ENCODE results near the gene SIPA1.
"Not testable (repeated sequence)": the region's sequence is repeated elsewhere in the genome, so short reads cannot be mapped to it uniquely, and the experiment has no call there.

SIPA1 gene

GRCh38 chr11:65634109-65634436, 3.8 kb upstream of the SIPA1 start:
- no peak overlapping the region for H3K4me3 ChIP-seq (replicated peaks in 1 of 2; ENCODE audit: low read depth in 2 of 2, low read length in 2 of 2)
- no peak for DNase-seq (ENCODE audit: low read depth in 2 of 2)
- no peak for TF ChIP-seq CTCF (IDR thresholded peaks at IDR 0.05; ENCODE audit: low read depth, low read length)

GRCh38 chr11:65634440-65634839, 3.5 kb upstream of the SIPA1 start:
- no peak overlapping the region for H3K4me3 ChIP-seq (replicated peaks in 1 of 2; ENCODE audit: low read depth in 2 of 2, low read length in 2 of 2)
- DNase-seq (ENCODE audit: low read depth in 2 of 2), result no peak
- TF ChIP-seq CTCF (IDR thresholded peaks at IDR 0.05; ENCODE audit: low read depth, low read length), result no peak

DNA sequence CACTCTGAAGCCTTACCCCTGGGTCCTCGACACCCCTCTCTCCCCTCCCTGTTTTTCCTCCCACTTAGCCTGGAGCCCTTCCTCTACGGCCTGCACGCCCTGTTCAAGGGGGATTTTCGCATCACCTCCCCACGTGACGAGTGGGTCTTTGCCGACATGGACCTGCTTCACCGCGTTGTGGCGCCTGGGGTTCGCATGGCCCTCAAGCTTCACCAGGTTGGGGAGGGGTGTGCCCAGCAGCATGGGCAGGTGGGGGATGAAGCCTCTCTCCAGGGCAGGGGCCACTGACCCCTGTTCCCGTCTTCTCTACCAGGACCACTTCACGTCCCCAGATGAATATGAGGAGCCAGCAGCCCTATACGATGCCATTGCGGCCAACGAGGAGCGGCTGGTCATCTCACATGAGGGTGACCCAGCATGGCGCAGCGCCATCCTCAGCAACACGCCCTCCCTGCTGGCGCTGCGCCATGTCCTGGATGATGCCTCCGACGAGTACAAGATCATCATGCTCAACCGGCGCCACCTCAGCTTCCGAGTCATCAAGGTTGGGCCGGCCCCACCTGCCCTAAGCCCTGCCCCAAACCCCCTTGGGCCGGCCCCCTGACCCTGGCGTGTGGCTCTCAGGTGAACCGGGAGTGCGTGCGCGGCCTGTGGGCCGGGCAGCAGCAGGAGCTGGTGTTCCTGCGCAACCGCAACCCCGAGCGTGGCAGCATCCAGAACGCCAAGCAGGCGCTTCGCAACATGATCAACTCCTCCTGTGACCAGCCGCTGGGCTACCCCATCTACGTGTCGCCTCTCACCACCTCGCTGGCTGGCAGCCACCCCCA, 2.8 kb upstream of the SIPA1 start:
- H3K4me3 ChIP-seq (replicated peaks in 1 of 2; ENCODE audit: low read depth in 2 of 2, low read length in 2 of 2), result no peak overlapping the region
- no peak for DNase-seq (ENCODE audit: low read depth in 2 of 2)
- TF ChIP-seq CTCF (IDR thresholded peaks at IDR 0.05; ENCODE audit: low read depth, low read length), result no peak

DNA sequence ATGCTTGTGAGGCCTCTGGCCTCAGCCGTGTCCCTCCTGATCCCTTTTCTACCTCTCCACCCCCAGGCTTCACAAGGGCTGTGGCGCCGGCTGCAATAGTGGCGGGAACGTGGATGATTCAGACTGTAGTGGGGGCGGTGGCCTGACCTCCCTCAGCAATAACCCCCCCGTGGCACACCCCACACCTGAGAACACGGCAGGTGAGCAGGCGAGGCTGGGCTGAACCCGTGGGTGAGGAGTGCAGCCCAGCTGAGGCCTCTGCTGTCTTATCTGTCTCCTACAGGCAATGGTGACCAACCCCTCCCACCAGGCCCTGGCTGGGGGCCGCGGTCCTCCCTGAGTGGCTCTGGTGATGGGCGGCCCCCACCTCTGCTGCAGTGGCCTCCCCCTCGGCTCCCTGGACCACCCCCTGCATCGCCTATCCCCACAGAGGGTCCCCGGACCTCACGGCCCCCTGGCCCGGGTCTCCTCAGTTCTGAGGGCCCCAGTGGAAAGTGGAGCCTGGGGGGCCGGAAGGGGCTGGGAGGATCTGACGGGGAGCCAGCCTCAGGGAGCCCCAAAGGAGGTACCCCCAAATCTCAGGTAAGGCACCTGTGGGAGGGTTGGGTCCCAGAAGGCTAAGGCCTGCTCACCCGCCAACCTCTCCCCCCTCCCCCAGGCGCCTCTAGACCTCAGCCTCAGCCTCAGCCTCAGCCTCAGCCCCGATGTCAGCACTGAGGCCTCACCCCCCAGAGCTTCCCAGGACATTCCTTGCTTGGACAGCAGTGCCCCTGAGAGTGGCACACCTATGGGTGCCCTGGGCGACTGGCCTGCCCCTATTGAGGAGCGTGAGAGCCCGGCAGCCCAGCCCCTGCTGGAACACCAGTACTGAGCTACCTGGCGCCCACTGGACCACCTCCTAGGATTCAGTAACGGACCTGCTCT, 1.5 kb upstream of the SIPA1 start:
- H3K4me3 ChIP-seq (replicated peaks in 1 of 2; ENCODE audit: low read depth in 2 of 2, low read length in 2 of 2), result no peak overlapping the region
- no peak for DNase-seq (ENCODE audit: low read depth in 2 of 2)
- no peak for TF ChIP-seq CTCF (IDR thresholded peaks at IDR 0.05; ENCODE audit: low read depth, low read length)

DNA sequence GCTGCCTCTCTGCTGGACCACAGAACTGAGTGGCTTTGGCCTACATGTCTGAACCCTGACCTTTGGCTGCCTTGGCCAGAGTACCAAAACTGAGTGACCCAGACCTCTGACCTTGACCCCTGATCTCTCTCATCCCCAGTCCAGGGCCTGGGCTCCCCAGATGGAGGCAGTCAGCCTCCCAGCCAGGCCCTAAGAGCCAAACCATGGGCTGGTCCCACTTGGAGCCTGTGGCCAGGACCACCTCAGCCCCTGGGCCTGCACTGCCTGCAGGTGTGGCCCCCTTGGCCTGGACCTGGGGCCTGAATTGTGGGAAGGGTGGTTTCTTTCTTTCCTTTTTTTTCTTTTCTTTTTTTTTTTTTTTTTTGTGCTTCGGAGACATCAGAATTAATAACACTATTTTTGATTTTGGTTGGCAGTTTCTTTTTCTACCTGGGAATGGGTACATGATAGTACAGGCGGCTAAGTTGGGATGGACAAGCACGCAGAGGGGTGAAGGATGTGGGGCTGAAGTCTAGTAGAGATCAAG, 806 bp upstream of the SIPA1 start:
- TF ChIP-seq CTCF (IDR thresholded peaks at IDR 0.05; ENCODE audit: low read depth, low read length), result no peak
- DNase-seq (ENCODE audit: low read depth in 2 of 2), result no peak
- no peak overlapping the region for H3K4me3 ChIP-seq (replicated peaks in 1 of 2; ENCODE audit: low read depth in 2 of 2, low read length in 2 of 2)

- H3K4me3 ChIP-seq (replicated peaks in 1 of 2; ENCODE audit: low read depth in 2 of 2, low read length in 2 of 2); DNase-seq (ENCODE audit: low read depth in 2 of 2): not testable (repeated sequence)
Observed at GRCh38 chr11:65639228-65639597, 1.3 kb downstream of the SIPA1 start.
